OCI-LY7 (cell line): Measurements from ENCODE around the gene CRMP1.

ENCODE experiments used
- EZH2phosphoT487 ChIP-seq: fragments of 200-600 bp; sonication (generic); IDR thresholded peaks from 2 replicates; pipeline ENCODE4 v1.6.1; 2018; ENCODE audit warnings: low read depth, borderline replicate concordance, mild to moderate bottlenecking, mixed run types, antibody characterized with exemption, low read length, moderate library complexity, mixed read lengths
- TF ChIP-seq, protein P1 (sequence below): fragments of 200-600 bp; sonication (generic); conservative IDR thresholded peaks from 2 replicates; pipeline ENCODE4 v1.5.1; 2014; ENCODE audit warnings: mild to moderate bottlenecking, antibody characterized with exemption, low read length, moderate library complexity, mixed read lengths

DNA sequence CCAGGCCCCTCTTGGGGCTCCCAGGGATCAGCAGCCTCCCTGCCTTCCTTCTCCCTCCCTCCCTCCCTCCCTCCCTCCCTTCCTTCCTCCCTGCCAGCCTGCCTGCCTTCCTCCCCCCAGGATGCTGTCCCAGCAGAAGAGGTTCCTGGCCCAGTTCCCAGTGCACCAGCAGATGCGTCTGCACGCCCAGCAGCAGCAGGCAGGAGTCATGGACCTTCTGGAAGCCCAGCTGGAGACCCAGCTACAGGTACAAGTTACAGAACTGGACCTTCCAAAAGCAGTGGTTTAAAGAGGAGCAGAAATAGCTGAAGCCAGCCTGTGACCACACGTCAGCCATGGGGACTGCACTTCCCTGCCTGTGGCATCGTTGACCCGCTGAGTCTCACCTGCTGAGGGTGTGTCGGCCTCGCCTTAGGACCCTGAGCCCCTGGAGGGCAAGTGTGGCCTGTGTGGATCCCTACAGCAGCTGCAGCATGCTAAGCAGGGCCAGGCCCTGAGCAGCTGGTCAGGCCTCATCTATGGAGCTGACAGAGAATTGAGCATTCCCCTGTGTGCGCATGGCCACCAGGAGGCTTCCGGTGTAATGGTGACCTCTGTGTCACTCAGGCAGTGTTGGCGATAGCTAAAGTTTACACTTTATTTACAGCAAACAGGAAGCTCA is 84.7 kb downstream of the CRMP1 start:
- TF ChIP-seq, protein P1, sequence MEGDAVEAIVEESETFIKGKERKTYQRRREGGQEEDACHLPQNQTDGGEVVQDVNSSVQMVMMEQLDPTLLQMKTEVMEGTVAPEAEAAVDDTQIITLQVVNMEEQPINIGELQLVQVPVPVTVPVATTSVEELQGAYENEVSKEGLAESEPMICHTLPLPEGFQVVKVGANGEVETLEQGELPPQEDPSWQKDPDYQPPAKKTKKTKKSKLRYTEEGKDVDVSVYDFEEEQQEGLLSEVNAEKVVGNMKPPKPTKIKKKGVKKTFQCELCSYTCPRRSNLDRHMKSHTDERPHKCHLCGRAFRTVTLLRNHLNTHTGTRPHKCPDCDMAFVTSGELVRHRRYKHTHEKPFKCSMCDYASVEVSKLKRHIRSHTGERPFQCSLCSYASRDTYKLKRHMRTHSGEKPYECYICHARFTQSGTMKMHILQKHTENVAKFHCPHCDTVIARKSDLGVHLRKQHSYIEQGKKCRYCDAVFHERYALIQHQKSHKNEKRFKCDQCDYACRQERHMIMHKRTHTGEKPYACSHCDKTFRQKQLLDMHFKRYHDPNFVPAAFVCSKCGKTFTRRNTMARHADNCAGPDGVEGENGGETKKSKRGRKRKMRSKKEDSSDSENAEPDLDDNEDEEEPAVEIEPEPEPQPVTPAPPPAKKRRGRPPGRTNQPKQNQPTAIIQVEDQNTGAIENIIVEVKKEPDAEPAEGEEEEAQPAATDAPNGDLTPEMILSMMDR, result no peak
- no peak for TF ChIP-seq EZH2phosphoT487
